HUES6 (cell line): ENCODE data around the gene SDK1.

Experiments used
- H3K27ac ChIP-seq: 2 replicates; pipeline ENCODE4 v1.7.0; 2013; ENCODE audit warnings: low read depth, mild to moderate bottlenecking, low read length, inconsistent platforms
- H3K27me3 ChIP-seq: 2 replicates; pipeline ENCODE4 v1.6.1; 2013; ENCODE audit warnings: low read length; ENCODE audit not compliant: control insufficient read depth, insufficient read depth
- H3K36me3 ChIP-seq: 2 replicates; pipeline ENCODE4 v1.6.1; 2013; ENCODE audit warnings: low read length; ENCODE audit not compliant: control insufficient read depth, insufficient read depth
- H3K4me1 ChIP-seq: 2 replicates; pipeline ENCODE4 v1.6.1; 2013; ENCODE audit warnings: low read length; ENCODE audit not compliant: control insufficient read depth, insufficient read depth
- H3K4me3 ChIP-seq: 2 replicates; pipeline ENCODE4 v1.5.1; 2013; ENCODE audit warnings: low read depth, low read length
- H3K9ac ChIP-seq: one replicate; pipeline ENCODE4 v1.6.1; 2013; ENCODE audit warnings: mild to moderate bottlenecking, low read length
- H3K9me3 ChIP-seq: 2 replicates; pipeline ENCODE4 v1.6.1; 2013; ENCODE audit warnings: low read depth, low read length; ENCODE audit not compliant: control insufficient read depth, insufficient read depth

Gene SDK1

DNA sequence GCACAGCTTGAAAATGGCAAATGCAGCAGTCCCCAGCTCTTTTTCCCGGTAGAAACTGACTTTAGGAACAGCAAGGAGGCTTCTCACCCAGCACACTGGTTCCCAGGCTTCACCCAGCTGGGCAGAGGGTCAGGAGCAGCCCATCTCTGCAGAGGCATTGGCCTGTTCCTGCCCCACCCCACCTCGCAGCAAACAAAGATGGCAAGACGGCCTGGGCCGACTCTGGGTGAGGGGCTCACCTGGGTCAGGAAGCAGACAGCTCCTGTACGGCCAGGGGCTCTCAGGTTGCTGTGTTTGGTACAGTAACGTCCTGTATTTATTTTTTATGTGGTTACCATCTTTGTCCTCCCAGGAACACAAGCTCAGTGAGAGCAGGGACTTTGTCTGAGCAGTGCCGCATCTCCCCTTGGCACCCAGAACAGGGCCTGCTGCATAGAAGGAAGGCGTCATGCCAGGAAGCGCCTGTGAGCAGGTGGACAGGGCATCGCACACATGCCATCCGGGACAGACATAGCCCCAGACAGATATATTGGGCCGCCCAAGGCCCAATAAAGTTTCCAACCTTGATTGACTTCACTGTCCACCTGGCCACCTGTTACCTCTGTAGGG is 796.1 kb downstream of the SDK1 start:
- H3K27me3 ChIP-seq: no peaks in the 10 kb centered on the region
- no peak overlapping the region for H3K9ac ChIP-seq
- no peaks in the 10 kb centered on the region for H3K4me1 ChIP-seq
- no peak overlapping the region for H3K27ac ChIP-seq
- H3K36me3 ChIP-seq: no peaks in the 10 kb centered on the region
- H3K4me3 ChIP-seq: no peak overlapping the region
- H3K9me3 ChIP-seq: no peaks in the 10 kb centered on the region

DNA sequence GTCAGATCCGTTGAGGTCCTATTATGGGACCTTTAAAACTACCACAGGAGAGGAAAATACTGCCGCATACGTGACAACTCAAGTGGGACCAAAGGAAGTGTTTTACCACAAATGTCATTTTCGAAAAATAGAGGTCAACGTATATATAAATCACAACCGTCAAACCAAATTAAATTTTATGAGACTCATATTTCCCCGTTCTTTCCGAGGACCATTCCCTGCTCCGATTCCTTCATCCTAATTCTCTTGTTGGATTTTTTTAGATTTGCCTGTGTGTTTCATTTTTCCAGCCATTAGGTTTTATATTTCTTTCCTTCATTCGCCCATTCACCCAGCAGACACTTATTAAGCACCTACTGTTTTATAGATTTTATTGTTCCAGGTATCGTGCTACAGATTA is 797.1 kb downstream of the SDK1 start:
- Histone ChIP-seq H3K36me3 (no peaks in the 10 kb centered on the region), H3K9me3 (no peaks in the 10 kb centered on the region), H3K27ac (no peak overlapping the region), H3K9ac (no peak overlapping the region), H3K27me3 (no peaks in the 10 kb centered on the region), H3K4me1 (no peaks in the 10 kb centered on the region), H3K4me3 (no peak overlapping the region)

DNA sequence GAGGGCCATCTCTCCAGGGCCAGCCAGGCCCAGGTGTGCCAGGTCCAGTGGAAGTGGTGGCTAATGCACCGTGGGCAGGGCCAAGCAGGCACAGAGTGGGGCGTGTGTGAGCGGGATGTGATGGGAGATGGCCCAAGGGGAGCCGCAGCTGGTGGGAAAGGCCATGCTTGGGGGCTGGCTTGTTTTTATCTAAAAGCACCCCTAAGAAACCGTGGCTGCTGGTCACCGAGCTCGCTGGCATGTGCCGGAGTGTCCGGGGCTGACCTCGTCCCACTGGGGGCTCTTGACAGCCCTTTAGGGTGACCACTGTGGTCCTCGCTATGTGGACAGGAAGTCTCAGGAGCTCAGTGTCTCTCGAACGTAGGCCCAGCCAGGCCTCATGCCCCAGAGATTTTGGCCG is 798.6 kb downstream of the SDK1 start:
- Histone ChIP-seq H3K27ac (no peak overlapping the region), H3K9ac (no peak overlapping the region), H3K4me1 (peaks cover 3% of the 10 kb centered on the region; the same call in 1 of the 2 replicates), H3K27me3 (no peaks in the 10 kb centered on the region), H3K4me3 (no peak overlapping the region), H3K36me3 (no peaks in the 10 kb centered on the region), H3K9me3 (no peaks in the 10 kb centered on the region)

DNA sequence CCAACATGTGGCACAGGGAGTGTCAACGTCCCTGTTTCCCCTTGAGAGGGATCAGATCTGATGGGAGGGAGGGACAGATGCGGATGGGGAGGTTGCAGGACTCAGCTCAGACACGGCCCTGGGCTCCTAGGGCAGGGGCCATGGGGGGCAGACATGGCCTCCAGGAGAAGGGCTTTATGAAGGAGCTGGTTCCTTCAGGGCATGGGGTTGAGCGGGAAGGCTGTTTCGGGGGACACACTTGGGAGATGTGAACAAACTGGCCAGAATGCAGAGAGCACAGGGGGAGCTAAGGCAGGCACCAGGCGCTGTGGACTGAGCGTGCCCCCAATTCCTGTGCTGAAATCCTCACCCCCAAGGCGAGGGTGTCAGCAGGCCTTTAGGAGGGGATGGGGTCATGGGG is 799.1 kb downstream of the SDK1 start:
- Histone ChIP-seq H3K4me3 (no peak overlapping the region), H3K27me3 (no peaks in the 10 kb centered on the region), H3K27ac (no peak overlapping the region), H3K4me1 (peaks cover 3% of the 10 kb centered on the region; the same call in 1 of the 2 replicates), H3K9ac (no peak overlapping the region), H3K9me3 (no peaks in the 10 kb centered on the region), H3K36me3 (no peaks in the 10 kb centered on the region)

DNA sequence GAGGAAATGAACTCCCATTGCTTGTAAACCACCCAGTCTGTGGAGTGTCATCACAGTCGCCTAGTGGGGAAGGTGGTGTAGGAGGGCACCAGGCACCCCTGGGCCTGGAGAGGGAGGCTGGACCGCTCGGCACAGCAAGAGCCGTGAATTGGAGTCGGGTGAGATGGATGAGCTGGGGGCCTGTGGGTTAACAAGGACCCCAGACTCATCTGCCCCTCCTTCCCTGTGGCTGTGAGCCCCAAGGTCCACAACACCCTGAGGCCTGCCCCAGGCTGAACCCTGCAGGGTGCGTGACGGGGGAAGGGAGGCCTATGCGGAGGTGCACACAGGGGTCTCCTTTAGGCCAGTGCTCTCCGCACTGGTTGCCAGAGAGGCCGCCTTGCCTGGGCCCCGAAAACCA is 799.6 kb downstream of the SDK1 start:
- peaks cover 3% of the 10 kb centered on the region; the same call in 1 of the 2 replicates for H3K4me1 ChIP-seq

DNA sequence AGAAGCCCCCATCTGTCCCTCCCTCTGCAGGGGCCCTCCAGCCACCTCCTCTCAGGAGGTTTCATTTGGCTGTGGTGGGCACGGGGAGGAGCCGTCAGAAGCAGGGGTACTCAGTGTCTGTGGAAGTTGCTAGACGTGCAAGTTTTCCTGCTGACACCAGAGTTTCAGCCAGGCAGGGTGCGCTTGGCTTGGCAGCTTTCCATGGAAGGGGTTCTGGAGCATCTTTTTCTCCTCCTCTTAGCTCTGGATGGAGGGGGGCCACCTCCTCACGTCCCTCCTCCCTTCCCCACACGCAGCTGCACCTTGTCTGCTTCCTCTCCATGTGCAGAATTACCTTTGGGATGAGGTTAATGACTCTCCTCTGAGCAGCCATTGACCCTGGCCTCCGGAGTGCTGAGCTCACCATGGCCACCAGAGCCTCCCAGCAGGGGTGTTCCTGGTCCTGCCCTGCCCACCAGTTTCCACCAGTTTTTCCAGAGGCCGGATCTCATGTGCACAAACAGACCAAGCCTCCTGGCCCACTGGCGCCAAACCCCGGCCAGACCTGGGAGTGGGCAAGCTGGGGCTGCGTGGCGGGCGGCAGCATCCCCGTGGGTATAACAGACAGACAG is 801.3 kb downstream of the SDK1 start:
- Histone ChIP-seq H3K4me1 (peaks cover 3% of the 10 kb centered on the region; the same call in 1 of the 2 replicates), H3K4me3 (no peak overlapping the region), H3K9ac (no peak overlapping the region), H3K9me3 (no peaks in the 10 kb centered on the region), H3K27ac (no peak overlapping the region), H3K36me3 (no peaks in the 10 kb centered on the region), H3K27me3 (no peaks in the 10 kb centered on the region)

More for the DNA sequence above, 799.6 kb downstream of the SDK1 start:
- no peaks in the 10 kb centered on the region for H3K9me3 ChIP-seq
- no peak overlapping the region for H3K4me3 ChIP-seq
- no peaks in the 10 kb centered on the region for H3K36me3 ChIP-seq
- no peak overlapping the region for H3K9ac ChIP-seq
- no peak overlapping the region for H3K27ac ChIP-seq
- H3K27me3 ChIP-seq: no peaks in the 10 kb centered on the region

DNA sequence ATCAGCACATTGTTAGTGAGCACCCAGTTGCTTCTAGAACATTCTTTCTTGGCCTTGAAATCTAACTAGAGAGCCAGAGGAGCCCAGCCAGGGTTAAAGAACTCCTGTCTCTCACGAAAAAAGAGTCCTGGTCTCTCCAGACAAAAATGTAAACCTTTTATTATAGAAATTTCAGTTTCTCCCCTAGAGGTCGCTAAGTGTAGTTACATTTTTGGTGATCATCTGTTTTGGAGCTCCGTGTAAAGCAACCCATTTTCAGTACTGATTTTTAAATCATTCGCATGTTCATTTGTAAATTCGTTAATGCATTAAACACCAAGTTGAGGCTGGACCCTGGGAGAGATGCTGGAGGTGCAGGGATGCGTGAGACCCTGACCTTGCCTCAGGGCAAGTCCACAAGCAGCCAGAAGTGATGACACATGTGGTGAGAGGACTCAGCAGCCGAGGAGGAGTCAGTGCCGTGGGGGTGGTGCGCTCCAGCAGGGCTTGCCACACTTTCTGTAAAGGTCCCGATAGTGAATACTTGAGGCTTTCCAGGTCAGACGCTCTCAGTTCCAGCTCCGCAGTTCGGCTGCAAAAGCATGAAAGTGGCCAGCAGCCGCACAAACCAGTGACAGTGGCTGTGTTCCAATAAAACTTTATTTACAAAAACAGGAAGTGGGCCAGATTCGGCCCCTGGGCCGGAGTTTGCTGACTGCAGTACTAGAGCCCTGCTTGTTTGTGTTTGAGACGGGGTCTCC is 802.5 kb downstream of the SDK1 start:
- Histone ChIP-seq H3K9ac (no peak overlapping the region), H3K27me3 (no peaks in the 10 kb centered on the region), H3K4me1 (peaks cover 3% of the 10 kb centered on the region; the same call in 1 of the 2 replicates), H3K36me3 (no peaks in the 10 kb centered on the region), H3K9me3 (no peaks in the 10 kb centered on the region), H3K27ac (no peak overlapping the region), H3K4me3 (no peak overlapping the region)

DNA sequence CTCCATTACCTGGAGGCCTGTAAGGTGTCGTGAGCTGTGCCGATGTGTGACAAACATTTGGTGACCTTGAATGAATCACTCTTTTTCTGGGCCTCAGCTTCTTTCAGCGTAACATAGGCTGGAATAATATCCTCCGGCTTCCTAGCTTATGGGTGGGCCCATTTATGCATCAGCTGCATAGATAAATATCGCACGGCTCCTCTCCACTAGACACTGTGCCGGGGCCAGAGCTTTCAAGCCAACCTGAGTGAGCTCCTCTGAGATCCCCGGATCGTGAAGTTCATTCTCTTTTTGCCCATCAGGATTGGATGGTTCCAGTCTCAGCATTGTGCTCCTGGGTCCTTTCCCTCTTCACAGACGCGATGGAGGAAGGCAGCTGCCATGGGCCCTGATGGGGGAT is 806.8 kb downstream of the SDK1 start:
- peaks cover 5% of the 10 kb centered on the region; the same call in 1 of the 2 replicates for H3K9me3 ChIP-seq
- peaks cover 3% of the 10 kb centered on the region; the same call in 1 of the 2 replicates for H3K4me1 ChIP-seq
- H3K27me3 ChIP-seq: no peaks in the 10 kb centered on the region
- no peak overlapping the region for H3K4me3 ChIP-seq
- no peak overlapping the region for H3K9ac ChIP-seq
- H3K36me3 ChIP-seq: no peaks in the 10 kb centered on the region
- no peak overlapping the region for H3K27ac ChIP-seq

DNA sequence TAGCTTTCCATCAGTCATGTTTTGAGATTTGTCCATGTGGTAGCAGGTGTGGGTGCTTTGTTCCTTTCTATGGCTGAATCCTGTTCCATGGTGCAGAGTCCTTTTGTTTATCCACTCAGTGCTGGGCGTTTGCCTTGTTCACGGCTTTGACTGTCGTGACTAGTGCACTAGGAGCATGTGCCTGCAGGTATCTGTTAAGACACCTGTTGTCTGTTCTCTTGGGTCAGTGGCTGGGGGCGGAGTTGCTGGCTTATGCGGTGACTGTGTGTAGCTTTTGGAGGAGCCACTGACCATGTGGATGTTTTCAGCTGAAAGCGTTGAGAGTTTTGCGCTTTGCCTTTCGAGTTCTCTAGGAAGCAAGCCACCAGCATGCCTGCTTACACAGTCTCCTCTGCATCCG is 807.9 kb downstream of the SDK1 start:
- H3K27me3 ChIP-seq: no peaks in the 10 kb centered on the region
- H3K9me3 ChIP-seq: peaks cover 5% of the 10 kb centered on the region; the same call in 1 of the 2 replicates
- H3K4me1 ChIP-seq: no peaks in the 10 kb centered on the region
- no peak overlapping the region for H3K4me3 ChIP-seq
- H3K36me3 ChIP-seq: no peaks in the 10 kb centered on the region
- no peak overlapping the region for H3K27ac ChIP-seq
- no peak overlapping the region for H3K9ac ChIP-seq

DNA sequence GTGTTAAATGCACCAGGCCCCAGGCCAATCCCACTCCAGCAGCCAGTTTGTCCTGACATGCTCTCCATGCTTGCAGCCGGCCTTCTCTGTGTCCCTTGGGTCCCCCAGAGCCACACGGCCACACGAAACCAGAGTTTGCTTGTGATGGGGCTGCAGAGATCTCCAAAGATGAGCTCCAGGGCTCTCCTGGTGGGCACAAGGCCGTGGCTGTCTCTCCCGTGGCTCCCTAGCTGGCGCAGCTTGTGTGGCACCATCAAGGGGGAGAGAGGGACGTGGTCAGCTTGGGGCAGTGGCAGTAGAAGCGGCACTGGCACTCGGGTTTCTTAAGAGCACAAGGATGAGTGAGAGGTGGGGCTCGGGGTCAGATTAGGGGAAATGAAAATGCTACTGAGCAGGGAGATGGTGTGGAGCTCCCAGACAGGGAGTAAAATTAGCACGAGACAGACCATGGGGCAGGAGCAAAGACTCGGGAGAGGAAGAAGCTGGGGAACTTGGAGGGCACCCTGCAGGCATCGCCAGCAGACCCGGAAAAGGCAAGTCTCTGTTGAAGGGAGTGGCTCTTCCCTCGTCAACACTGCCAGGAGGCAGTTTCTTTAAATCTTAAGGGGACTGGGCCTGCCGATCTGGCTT is 808.5 kb downstream of the SDK1 start:
- Histone ChIP-seq H3K4me3 (no peak overlapping the region), H3K9me3 (peaks cover 5% of the 10 kb centered on the region; the same call in 1 of the 2 replicates), H3K4me1 (no peaks in the 10 kb centered on the region), H3K27me3 (no peaks in the 10 kb centered on the region), H3K36me3 (no peaks in the 10 kb centered on the region), H3K9ac (no peak overlapping the region), H3K27ac (no peak overlapping the region)

DNA sequence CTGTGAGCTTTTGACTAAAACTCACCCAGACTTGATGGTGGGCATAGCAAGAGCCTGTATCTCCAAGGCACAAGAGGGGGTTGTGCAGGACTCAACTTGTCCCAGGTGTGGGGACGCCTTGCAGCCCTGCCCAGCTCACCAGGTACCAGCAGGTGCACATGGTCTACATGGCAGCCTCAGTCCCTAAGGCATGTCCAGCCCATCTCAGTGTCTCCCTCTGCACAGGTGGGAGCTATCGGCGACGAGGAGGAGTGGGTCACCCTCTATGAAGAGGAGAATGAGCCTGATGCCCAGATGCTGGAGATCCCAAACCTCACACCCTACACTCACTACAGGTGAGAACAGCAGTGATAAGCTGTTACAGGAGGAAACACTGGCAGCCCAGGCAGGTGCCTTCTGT is 809.4 kb downstream of the SDK1 start:
- no peak overlapping the region for H3K4me3 ChIP-seq
- no peaks in the 10 kb centered on the region for H3K36me3 ChIP-seq
- no peak overlapping the region for H3K27ac ChIP-seq
- peaks cover 5% of the 10 kb centered on the region; the same call in 1 of the 2 replicates for H3K9me3 ChIP-seq
- no peaks in the 10 kb centered on the region for H3K27me3 ChIP-seq
- H3K9ac ChIP-seq: no peak overlapping the region
- no peaks in the 10 kb centered on the region for H3K4me1 ChIP-seq
